K562 (cell line): ENCODE results near the gene IFFO2. TPM values are rescaled to one million over a fixed set of nuclear protein-coding genes. Genes with fewer than 3 reads are reported as not detected.

Source experiments
- ARID2 ChIP-seq: fragments of 450-650 bp; IDR thresholded peaks from 2 replicates; pipeline ENCODE4 v1.6.1; 2017; ENCODE audit warnings: antibody characterized with exemption, mild to moderate bottlenecking
- ATF7 ChIP-seq: fragments of 450-650 bp; IDR thresholded peaks from 2 replicates; pipeline ENCODE4 v1.7.1; 2014; ENCODE audit warnings: mild to moderate bottlenecking, moderate library complexity
- BRF2 ChIP-seq: IDR thresholded peaks from 3 replicates; pipeline ENCODE4 v1.6.1; 2011; ENCODE audit warnings: borderline replicate concordance, mild to moderate bottlenecking; ENCODE audit not compliant: insufficient read length, insufficient read depth
- CREB1 ChIP-seq, 2 experiments: sonication (generic) in 1 of 2; formaldehyde crosslinking in 1 of 2; IDR thresholded peaks; 2 replicates each; pipeline versions ENCODE4 v1.6.1 to v1.8.0; 2012 to 2022; ENCODE audit warnings: inconsistent platforms in 1 of 2, mild to moderate bottlenecking in 1 of 2, missing genetic modification reagents in 1 of 2, moderate library complexity in 1 of 2
- CTBP1 ChIP-seq: fragments of 450-650 bp; IDR thresholded peaks from 2 replicates; pipeline ENCODE4 v1.6.1; 2016; ENCODE audit warnings: borderline replicate concordance
- E2F4 ChIP-seq: sonication (generic); formaldehyde crosslinking; IDR thresholded peaks from 2 replicates; pipeline ENCODE4 v1.8.0; 2022; ENCODE audit warnings: mild to moderate bottlenecking, low read depth, missing genetic modification reagents
- FOXO4 ChIP-seq: fragments of 450-650 bp; formaldehyde crosslinking; IDR thresholded peaks from 2 replicates; pipeline ENCODE4 v1.4.0; 2020; ENCODE audit warnings: mild to moderate bottlenecking, moderate library complexity
- PREB ChIP-seq: sonication (generic); formaldehyde crosslinking; IDR thresholded peaks from 2 replicates; pipeline ENCODE4 v1.8.1; 2023; ENCODE audit warnings: mild to moderate bottlenecking, missing genetic modification reagents
- REST ChIP-seq, 2 experiments: fragments of 450-650 bp; formaldehyde crosslinking in 1 of 2; IDR thresholded peaks; 2 replicates each; pipeline versions ENCODE4 v1.4.0 to v1.6.1; 2014 to 2020; ENCODE audit warnings: mild to moderate bottlenecking in 2 of 2, borderline replicate concordance in 1 of 2, low read depth in 1 of 2
- ZBTB12 ChIP-seq: fragments of 250-450 bp; sonication (Bioruptor Pico); IDR thresholded peaks from 2 replicates; pipeline ENCODE4 v1.4.0; 2020
- ZNF561 ChIP-seq: fragments of 450-650 bp; formaldehyde crosslinking; conservative IDR thresholded peaks from 2 replicates; pipeline ENCODE4 v1.4.0; 2020; ENCODE audit warnings: mild to moderate bottlenecking, moderate library complexity
- polyA plus RNA-seq, 8 experiments: library from polyadenylated mRNA; depleted of rRNA in 4 of 8; stranded (reverse) in 5 of 8; unstranded in 3 of 8; fragments of >200 nt; fragmentation: Nextera tagmentation in 2 of 8; fragmentation: Illumina TruSeq in 1 of 8; extraction: Ambion mirVana in 2 of 8; extraction: Trizol in 1 of 8; gene quantifications; 2 replicates each; pipeline versions ENCODE4 v1.2.1 to v1.2.3, GENCODE V29; 2011 to 2014; ENCODE audit warnings: inconsistent platforms in 1 of 8, missing spikeins in 1 of 8
- total RNA-seq, 7 experiments: library from RNA; depleted of rRNA in 6 of 7; stranded (reverse); fragments of >200 nt in 6 of 7; fragmentation: Illumina TruSeq in 2 of 7; extraction: Trizol in 2 of 7; gene quantifications; 2 replicates each; pipeline versions ENCODE4 v1.2.1 to v1.2.3, GENCODE V29; 2011 to 2021; ENCODE audit warnings: low replicate concordance in 1 of 7

The IFFO2 gene
- total and polyA plus RNA-seq, 9 of the 15 experiments (the other 6 are each of a cell fraction or from before 2014, with no cell fraction given), result 0.15 to 1.0 (median 0.44) TPM; not detected in 2

GRCh38 chr1:18883636-18884418 lies 72.6 kb downstream of the IFFO2 start (continued):
- no peak for TF ChIP-seq PREB (CRISPR knock-in tag)
- TF ChIP-seq ZNF561 (CRISPR knock-in tag), result no peak
- TF ChIP-seq ARID2, result peak; percentile 62; the same call in 1 of the 2 replicates
- no peak for TF ChIP-seq ZBTB12
- no peak for TF ChIP-seq BRF2
- TF ChIP-seq FOXO4, result no peak
- TF ChIP-seq E2F4, result no peak
- no peak for TF ChIP-seq CREB1 (IDR thresholded peaks at IDR 0.05)
- no peak for TF ChIP-seq CREB1 (CRISPR knock-in tag; IDR thresholded peaks at IDR 0.05)
- TF ChIP-seq CTBP1, result peak; percentile 52; the same call in 1 of the 2 replicates
- peak; percentile 91 for TF ChIP-seq REST (IDR thresholded peaks at IDR 0.05; ENCODE audit: borderline replicate concordance)
- TF ChIP-seq REST (CRISPR knock-in tag; IDR thresholded peaks at IDR 0.05; ENCODE audit: low read depth), result no peak
- TF ChIP-seq ATF7, result 0 out of 2 replicates have a peak, but pooled peaks have one; percentile 19
